ENCODE measurements around the gene CDK5RAP2. TPM values are rescaled to one million over a fixed set of nuclear protein-coding genes. Genes with fewer than 3 reads are reported as not detected.

Gene CDK5RAP2
- total RNA-seq, 6 experiments from 2014 or later = 25.9 to 61.6 (median 34.7) TPM

GRCh38 chr9:120475341-120475740 is 104.6 kb downstream of the CDK5RAP2 start:
- H3K4me3 ChIP-seq = no peak overlapping the region
- no peak for ATAC-seq
- TF ChIP-seq CTCF (IDR thresholded peaks at IDR 0.05) = no peak
- TF ChIP-seq POLR2A (IDR thresholded peaks at IDR 0.05) = no peak
- no peaks in the 10 kb centered on the region for H3K27me3 ChIP-seq
- H3K9me3 ChIP-seq = no peaks in the 10 kb centered on the region
- intact Hi-C loops (cut with DNase I) = no loop called here
- H3K36me3 ChIP-seq = peaks cover 0 to 16% (median 2%) of the 10 kb centered on the region in 4 donors
- DNase-seq = no peak
- peaks cover 0 to 16% (median 2%) of the 10 kb centered on the region in 4 donors for H3K4me1 ChIP-seq
- WGBS (ENCODE audit: insufficient coverage, low coverage, low lambda C conversion rate, missing lambda C conversion rate) = 83% methylated on average over 5 of the region's 7 CpGs
- H3K27ac ChIP-seq = no peak overlapping the region

GRCh38 chr9:120474591-120475243 is 105.2 kb downstream of the CDK5RAP2 start:
- peaks cover 0 to 19% (median 2%) of the 10 kb centered on the region in 4 donors for H3K36me3 ChIP-seq
- intact Hi-C loops (cut with DNase I) = no loop called here
- H3K27me3 ChIP-seq = no peaks in the 10 kb centered on the region
- ATAC-seq = no peak
- H3K9me3 ChIP-seq = no peaks in the 10 kb centered on the region
- peaks cover 0 to 16% (median 2%) of the 10 kb centered on the region in 4 donors for H3K4me1 ChIP-seq
- TF ChIP-seq POLR2A (IDR thresholded peaks at IDR 0.05) (no peak), CTCF (IDR thresholded peaks at IDR 0.05) (no peak)
- no peak overlapping the region for H3K4me3 ChIP-seq
- DNase-seq = no peak
- 52% methylated on average over 3 of the region's 3 CpGs for WGBS (ENCODE audit: insufficient coverage, low coverage, low lambda C conversion rate, missing lambda C conversion rate)
- H3K27ac ChIP-seq = no peak overlapping the region

- intact Hi-C loops (cut with DNase I) = no loop called here
- ATAC-seq (no peak), DNase-seq (no peak)
- H3K9me3 ChIP-seq = no peaks in the 10 kb centered on the region
- peaks cover 0 to 16% (median 2%) of the 10 kb centered on the region in 4 donors for H3K4me1 ChIP-seq
- peaks cover 0 to 19% (median 2%) of the 10 kb centered on the region in 4 donors for H3K36me3 ChIP-seq
- H3K27me3 ChIP-seq = no peaks in the 10 kb centered on the region
- no peak overlapping the region for H3K27ac ChIP-seq
- TF ChIP-seq CTCF (IDR thresholded peaks at IDR 0.05) (no peak), POLR2A (IDR thresholded peaks at IDR 0.05) (no peak)
- no peak overlapping the region for H3K4me3 ChIP-seq
- WGBS (ENCODE audit: insufficient coverage, low coverage, low lambda C conversion rate, missing lambda C conversion rate) = 91% methylated on average over 3 of the region's 3 CpGs
Observed at GRCh38 chr9:120473608-120474007, 106.4 kb downstream of the CDK5RAP2 start.

- Histone ChIP-seq H3K9me3 (no peaks in the 10 kb centered on the region), H3K4me3 (no peak overlapping the region), H3K27ac (no peak overlapping the region), H3K4me1 (peaks cover 0 to 21% (median 8%) of the 10 kb centered on the region in 4 donors), H3K27me3 (no peaks in the 10 kb centered on the region), H3K36me3 (peaks cover 0 to 6% (median 0%) of the 10 kb centered on the region in 4 donors)
- DNase-seq (no peak), ATAC-seq (no peak)
- 70% methylated on average over 3 of the region's 3 CpGs for WGBS (ENCODE audit: insufficient coverage, low coverage, low lambda C conversion rate, missing lambda C conversion rate)
- intact Hi-C loops (cut with DNase I) = no loop called here
- no peak for TF ChIP-seq CTCF (IDR thresholded peaks at IDR 0.05)
- no peak for TF ChIP-seq POLR2A (IDR thresholded peaks at IDR 0.05)
Observed at GRCh38 chr9:120465685-120466407, 114.1 kb downstream of the CDK5RAP2 start.
